ENCODE data around the gene KLF15.

GRCh38 chr3:126367316-126367805, 10.2 kb upstream of the KLF15 start:
- TF ChIP-seq CTCF (IDR thresholded peaks at IDR 0.05): no peak
- no peak for TF ChIP-seq EP300 (IDR thresholded peaks at IDR 0.05)
- no peak for TF ChIP-seq POLR2A (IDR thresholded peaks at IDR 0.05)

Data from ovary (tissue), 3 donors.